Activated CD8-positive, alpha-beta memory T cell treated with anti-CD3 and anti-CD28 coated beads, Interleukin-2, amount 50 U/mL, for 24 hours (primary cell): ENCODE results near the gene CHST4.
"Not testable (repeated sequence)": the region's sequence is repeated elsewhere in the genome, so short reads cannot be mapped to it uniquely, and the experiment has no call there.

Source experiments
- DNase-seq: peaks from one replicate; pipeline ENCODE4 v3.0.0-alpha.2; 2020; ENCODE audit errors: extremely low read depth

CHST4 gene

DNA sequence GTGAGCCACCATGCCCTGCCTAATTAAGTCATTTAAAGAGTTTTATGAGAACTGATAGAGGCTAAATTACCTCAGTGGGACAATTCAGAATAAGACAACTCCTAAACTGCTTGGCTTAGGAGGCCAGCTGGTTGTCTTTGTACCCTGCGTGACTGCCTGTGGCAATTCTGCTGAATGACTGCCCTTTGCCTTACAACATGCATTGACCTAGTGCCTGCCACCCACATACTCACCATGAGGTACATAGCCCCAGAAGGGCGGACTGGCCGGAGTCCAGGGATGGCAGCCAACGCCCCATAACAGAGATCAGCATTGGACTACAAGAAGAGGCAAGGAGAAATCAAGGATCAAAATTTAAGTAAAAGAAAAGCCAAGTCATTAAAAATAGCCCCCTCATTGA is 43.4 kb downstream of the CHST4 start:
- DNase-seq = no peak

DNA sequence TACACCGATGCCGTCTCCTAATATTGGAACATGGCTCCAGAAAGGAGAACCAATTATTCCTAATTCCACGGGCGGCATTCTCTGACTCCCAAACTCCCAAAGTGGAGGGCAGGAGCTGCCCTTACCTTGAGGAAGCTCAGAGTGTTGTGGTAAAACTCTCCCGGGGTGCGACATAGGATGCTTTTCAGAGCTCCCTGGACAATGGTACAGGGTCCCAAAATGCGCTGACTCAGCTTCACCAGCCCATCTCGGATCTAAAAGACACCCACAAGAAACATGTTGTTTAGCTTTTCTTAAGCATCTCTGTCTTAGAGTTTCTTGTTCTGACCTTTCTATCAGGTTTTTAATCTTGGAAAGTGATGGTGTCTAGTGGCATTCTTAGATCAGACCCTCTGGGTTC is 43.9 kb downstream of the CHST4 start:
- no peak for DNase-seq

DNA sequence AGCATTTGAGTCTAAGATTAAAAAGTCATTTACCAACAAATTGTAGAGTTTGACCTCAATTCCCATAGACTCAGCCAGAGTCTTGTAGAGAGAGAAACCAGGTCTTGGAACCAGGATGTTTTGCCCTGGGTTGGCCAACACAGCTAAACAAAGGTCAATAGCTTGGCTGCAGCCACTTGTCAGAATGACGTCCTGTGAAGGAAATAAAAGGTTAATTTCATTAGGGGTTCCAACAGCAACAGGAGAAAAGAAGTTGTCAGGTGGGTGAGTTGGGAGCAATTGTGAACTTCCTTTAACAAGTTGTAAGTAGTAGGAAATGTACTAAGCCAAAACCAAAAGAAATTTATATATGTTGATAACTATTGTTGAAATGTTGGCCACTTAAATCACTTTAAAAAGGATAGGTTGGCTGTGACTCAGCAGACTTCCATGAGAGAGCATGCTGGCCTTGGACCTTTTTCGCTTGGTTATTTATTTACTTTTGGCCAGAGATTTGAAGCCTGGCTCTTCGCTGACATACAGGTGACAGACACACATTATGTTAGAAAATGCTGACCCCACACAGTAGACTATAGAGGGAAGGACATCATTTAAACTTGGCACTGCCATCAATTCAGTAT is 46.4 kb downstream of the CHST4 start:
- DNase-seq = no peak

DNA sequence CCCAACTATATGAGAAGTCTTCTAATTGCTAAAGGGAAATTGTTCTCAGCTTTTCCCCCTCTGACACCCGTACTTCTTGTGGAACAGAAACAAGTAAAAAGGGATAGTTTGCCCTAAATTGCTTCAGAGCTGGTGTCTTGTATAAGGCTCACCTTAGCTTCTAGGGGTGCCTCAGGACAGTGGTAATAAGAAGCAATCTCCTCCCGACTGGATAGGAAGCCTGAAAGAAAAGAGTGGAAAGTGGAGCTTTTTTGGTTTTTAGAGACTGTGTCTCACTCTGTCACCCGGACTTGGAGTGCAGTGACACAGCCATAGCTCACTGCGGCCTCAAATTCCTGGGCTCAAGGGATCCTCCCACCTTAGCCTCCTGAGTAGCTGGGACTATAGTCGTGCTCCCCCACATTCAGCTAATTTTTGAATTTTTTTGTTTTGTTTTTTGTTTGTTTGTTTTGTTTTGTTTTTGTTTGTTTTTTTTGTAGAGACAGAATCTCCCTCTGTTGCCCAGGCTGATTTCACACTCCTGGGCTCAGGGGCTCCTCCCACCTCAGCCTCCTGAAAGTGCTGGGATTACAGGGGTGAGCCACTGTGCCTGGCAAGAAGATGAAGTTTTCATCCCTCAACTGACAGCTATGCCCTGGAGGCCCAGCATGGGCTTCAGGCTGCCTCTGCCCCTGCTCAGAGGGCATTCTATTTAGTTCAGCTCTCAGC is 47.3 kb downstream of the CHST4 start:
- DNase-seq = no peak

DNA sequence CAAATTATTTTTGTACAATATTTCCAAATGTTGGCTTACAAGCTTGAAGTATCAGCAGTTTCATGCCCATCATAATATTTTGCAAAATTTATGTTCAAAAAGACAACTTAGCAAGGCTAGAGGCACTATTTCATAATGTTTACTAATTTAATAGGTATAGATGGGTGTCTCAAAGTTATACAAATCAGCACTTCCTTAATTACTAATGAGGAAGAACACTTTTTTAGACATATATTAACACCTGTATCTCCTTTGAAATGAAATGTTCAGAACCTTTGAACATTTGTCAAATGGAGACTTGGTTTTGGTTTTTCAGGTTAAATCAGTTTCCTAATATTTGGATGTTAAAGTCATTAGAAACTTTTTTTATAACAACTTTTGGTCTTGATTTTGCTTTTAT is 48.5 kb downstream of the CHST4 start:
- DNase-seq = no peak

DNA sequence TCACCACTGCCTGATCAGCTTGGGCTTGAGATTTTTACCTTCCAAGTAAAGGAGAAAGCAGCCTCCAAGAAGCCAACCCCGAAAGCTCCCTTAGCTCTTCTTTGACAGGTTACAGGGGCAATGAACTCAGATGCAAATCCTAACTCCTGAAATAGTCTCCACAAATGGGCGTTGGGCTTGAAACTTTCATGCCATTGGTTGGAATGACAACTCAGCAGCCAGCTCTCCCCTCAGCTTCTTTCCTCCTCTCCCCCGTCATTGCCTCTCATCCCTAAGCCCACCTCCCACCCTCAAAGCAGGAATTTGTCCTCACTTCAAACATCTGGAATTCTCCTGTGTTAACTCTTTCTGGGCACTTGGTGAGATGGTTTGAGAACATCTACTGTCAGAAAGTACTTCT is 50.7 kb downstream of the CHST4 start, which contains the start of gene TAT:
Gene TAT (minus strand): TSS at position 122 of the 400 bp plus-strand sequence. CDS start 677 bp downstream, outside the sequence.
- no peak for DNase-seq

DNA sequence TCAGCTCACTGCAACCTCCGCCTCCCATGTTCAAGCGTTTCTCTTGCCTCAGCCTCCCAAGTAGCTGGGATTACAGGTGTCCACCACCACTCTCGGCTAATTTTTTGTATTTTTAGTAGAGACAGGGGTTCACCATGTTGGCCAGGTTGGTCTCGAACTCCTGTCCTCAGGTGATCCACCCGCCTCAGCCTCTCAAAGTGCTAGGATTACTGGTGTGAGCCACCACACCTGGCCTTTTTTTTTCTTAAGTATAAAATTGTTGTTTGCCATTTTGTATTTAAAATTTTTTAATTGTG is 56.3 kb downstream of the CHST4 start:
- not testable (repeated sequence) for DNase-seq

DNA sequence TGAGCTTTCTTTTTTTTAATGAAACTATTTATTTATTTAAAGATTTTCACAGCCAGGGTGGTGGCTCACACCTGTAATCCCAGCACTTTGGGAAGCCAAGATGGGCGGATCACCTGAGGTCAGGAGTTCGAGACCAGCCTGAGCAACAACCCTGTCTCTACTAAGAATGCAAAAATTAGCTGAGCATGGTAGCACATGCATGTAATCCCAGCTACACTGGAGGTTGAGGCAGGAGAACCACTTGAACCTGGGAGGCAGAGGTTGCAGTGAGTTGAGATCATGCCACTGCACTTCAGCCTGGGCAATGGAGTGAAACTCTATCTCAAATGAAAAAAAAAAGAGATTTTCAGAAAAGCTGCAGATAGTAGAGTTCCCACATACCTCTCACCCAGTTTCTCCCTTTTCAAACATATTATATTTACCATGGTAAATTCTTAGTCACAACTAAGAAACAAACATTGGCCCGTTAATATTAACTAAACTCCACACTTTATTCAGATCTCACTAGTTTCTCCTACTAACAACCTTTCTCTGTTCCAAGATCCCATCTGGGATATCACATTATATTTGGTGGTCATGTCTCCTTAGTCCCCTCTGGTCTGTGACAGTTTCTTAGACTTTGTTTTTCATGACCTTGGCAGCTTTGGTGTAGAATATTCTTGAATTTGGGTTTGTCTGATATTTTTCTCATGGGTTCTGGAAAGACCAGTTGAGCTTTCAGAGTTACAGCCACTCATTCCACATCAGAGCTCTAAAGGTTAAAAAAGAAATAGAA is 58.5 kb downstream of the CHST4 start:
- no peak for DNase-seq

DNA sequence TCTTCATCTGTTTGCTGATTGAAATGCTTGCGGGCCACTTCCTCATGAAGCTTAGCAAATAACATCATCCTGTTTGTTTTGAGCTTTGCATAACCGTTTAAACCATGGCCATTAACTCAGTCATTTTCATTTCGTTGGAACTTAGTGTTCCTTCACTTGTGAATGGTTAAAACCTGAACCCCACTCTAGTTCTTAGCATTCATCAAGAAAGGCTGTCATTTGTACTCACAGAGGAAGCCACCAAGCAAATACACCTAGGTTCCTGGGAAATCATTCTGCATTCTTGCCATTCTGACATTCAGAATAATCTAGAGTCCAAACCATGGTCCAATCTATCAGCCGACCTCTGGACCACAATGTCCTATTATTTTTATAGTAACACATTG is 59.1 kb downstream of the CHST4 start:
- DNase-seq = no peak
